MCF 10A (cell line): ENCODE data around the gene WDR18. TPM values are rescaled to one million over a fixed set of nuclear protein-coding genes. Genes with fewer than 3 reads are reported as not detected.
"Not testable (repeated sequence)": the region's sequence is repeated elsewhere in the genome, so short reads cannot be mapped to it uniquely, and the experiment has no call there.

ENCODE experiments used
- BruUV-seq: library from RNA; stranded (reverse); fragments of 400-500 nt; replicated peaks from 2 replicates; lab custom pipeline; 2021; lab: Mats Ljungman, UMichigan
- CTCF ChIA-PET: fragments of 300-600 bp; sonication (Branson Sonifier 250); formaldehyde crosslinking; extraction: SDS; loops from one replicate; lab custom pipeline; 2021; ENCODE audit warnings: antibody characterized with exemption, inconsistent platforms; lab: Yijun Ruan, JAX
- POLR2A ChIA-PET: fragments of 300-600, 350-650 bp; sonication (Branson Sonifier 250); formaldehyde crosslinking; extraction: SDS; loops from one replicate; lab custom pipeline; 2020; ENCODE audit warnings: antibody characterized with exemption, inconsistent platforms; lab: Yijun Ruan, JAX
- DNase-seq: peaks from one replicate; pipeline ENCODE4 v3.0.0-alpha.2; 2018; ENCODE audit not compliant: unreplicated experiment
- H3K27ac Mint-ChIP-seq: one replicate; pipeline ENCODE4 v1.8.0; 2022; ENCODE audit warnings: mild to moderate bottlenecking, low read depth, mixed read lengths; ENCODE audit not compliant: unreplicated experiment
- H3K27me3 Mint-ChIP-seq: one replicate; pipeline ENCODE4 v1.8.0; 2022; ENCODE audit warnings: mixed read lengths; ENCODE audit not compliant: insufficient read depth, unreplicated experiment
- H3K36me3 Mint-ChIP-seq: one replicate; pipeline ENCODE4 v1.8.0; 2022; ENCODE audit warnings: mild to moderate bottlenecking, moderate library complexity, mixed read lengths; ENCODE audit not compliant: insufficient read depth, unreplicated experiment
- H3K4me1 Mint-ChIP-seq: one replicate; pipeline ENCODE4 v1.8.0; 2022; ENCODE audit warnings: mixed read lengths; ENCODE audit not compliant: insufficient read depth, unreplicated experiment
- H3K4me3 Mint-ChIP-seq: one replicate; pipeline ENCODE4 v1.8.0; 2022; ENCODE audit warnings: mild to moderate bottlenecking, moderate library complexity, mixed read lengths; ENCODE audit not compliant: unreplicated experiment
- H3K9me3 Mint-ChIP-seq: one replicate; pipeline ENCODE4 v1.8.0; 2022; ENCODE audit warnings: mixed read lengths; ENCODE audit not compliant: unreplicated experiment
- CTCF ChIP-seq: fragments of 200-600 bp; IDR thresholded peaks from one replicate; pipeline ENCODE4 v1.8.0; 2022; ENCODE audit warnings: antibody characterized with exemption, mild to moderate bottlenecking; ENCODE audit not compliant: unreplicated experiment
- intact Hi-C: fragments of 100-400 bp; cut with micrococcal nuclease; formaldehyde crosslinking; loops from 2 replicates; pipeline ENCODE4 v1.14.1; 2022
- total RNA-seq: library from RNA; stranded (reverse); gene quantifications from 2 replicates; pipeline ENCODE4 v1.2.3, GENCODE V29; 2022

Gene WDR18
- total RNA-seq, 1 experiment from 2014 or later: 96.7 TPM

GRCh38 chr19:955803-956765 is 28.1 kb upstream of the WDR18 start:
- no peak for DNase-seq
- Mint-ChIP-seq H3K27ac (no peak overlapping the region), H3K4me3 (no peak overlapping the region), H3K9me3 (no peaks in the 10 kb centered on the region), H3K4me1 (peaks cover 12% of the 10 kb centered on the region), H3K36me3 (no peaks in the 10 kb centered on the region), H3K27me3 (no peaks in the 10 kb centered on the region)
- ChIA-PET POLR2A (interaction anchor here (0.6 to 0.9 kb wide), 2 partner anchors 27 to 61 kb away, joined by 3 to 5 read pairs; no protein-coding TSS in a partner anchor), CTCF (interaction anchor here (0.6 to 1.0 kb wide), 2 partner anchors 33 to 972 kb away, joined by 3 to 4 read pairs; no protein-coding TSS in a partner anchor)
- no TSS peak for BruUV-seq
- no peak for TF ChIP-seq CTCF
- intact Hi-C loops: no loop called here

- POLR2A ChIA-PET: interaction anchor here (0.6 to 0.7 kb wide), 2 partner anchors 178 to 199 kb away, joined by 4 read pairs; no protein-coding TSS in a partner anchor
- no peaks in the 10 kb centered on the region for H3K9me3 Mint-ChIP-seq
- BruUV-seq: no TSS peak
- no peak for TF ChIP-seq CTCF
- H3K27me3 Mint-ChIP-seq: no peaks in the 10 kb centered on the region
- H3K4me3 Mint-ChIP-seq: no peak overlapping the region
- peaks cover 12% of the 10 kb centered on the region for H3K4me1 Mint-ChIP-seq
- no peak for DNase-seq
- no peaks in the 10 kb centered on the region for H3K36me3 Mint-ChIP-seq
- no peak overlapping the region for H3K27ac Mint-ChIP-seq
- intact Hi-C loops: no loop called here
- CTCF ChIA-PET: interaction anchor here (0.6 to 1.4 kb wide), 2 partner anchors 34 to 972 kb away, joined by 3 read pairs; no protein-coding TSS in a partner anchor
These were observed 27.2 kb upstream of the WDR18 start for GRCh38 chr19:956766-957440.

- H3K27me3 Mint-ChIP-seq, DNase-seq, H3K4me3 Mint-ChIP-seq, BruUV-seq, H3K36me3 Mint-ChIP-seq, H3K9me3 Mint-ChIP-seq, intact Hi-C loops, H3K27ac Mint-ChIP-seq: not testable (repeated sequence)
- ChIA-PET POLR2A (interaction anchor here (0.7 kb wide), 1 partner anchor 198 kb away, joined by 4 read pairs; no protein-coding TSS in a partner anchor), CTCF (interaction anchor here (1.4 kb wide), 1 partner anchor 35 kb away, joined by 3 read pairs; no protein-coding TSS in a partner anchor)
- peaks cover 16% of the 10 kb centered on the region for H3K4me1 Mint-ChIP-seq
These were observed 26.6 kb upstream of the WDR18 start for GRCh38 chr19:957578-957977.

GRCh38 chr19:958967-959855 is 24.9 kb upstream of the WDR18 start:
- H3K4me3 Mint-ChIP-seq: peak overlapping the region; percentile 13
- BruUV-seq: no TSS peak
- CTCF ChIA-PET: interaction anchor here (0.7 to 0.9 kb wide), 2 partner anchors 23 to 75 kb away, joined by 3 read pairs; no protein-coding TSS in a partner anchor
- H3K27me3 Mint-ChIP-seq: no peaks in the 10 kb centered on the region
- H3K36me3 Mint-ChIP-seq: peaks cover 10% of the 10 kb centered on the region
- intact Hi-C loops: loop anchor here (2.0 kb wide), 1 partner anchor 18 kb away; no protein-coding TSS in a partner anchor
- DNase-seq: peak; percentile 69
- H3K27ac Mint-ChIP-seq: no peak overlapping the region
- TF ChIP-seq CTCF: no peak
- peaks cover 16% of the 10 kb centered on the region for H3K4me1 Mint-ChIP-seq
- POLR2A ChIA-PET: interaction anchor here (0.7 kb wide), 1 partner anchor 175 kb away, joined by 3 read pairs; no protein-coding TSS in a partner anchor
- H3K9me3 Mint-ChIP-seq: no peaks in the 10 kb centered on the region
